H1 (cell line): ENCODE results near the gene CREB3L1. TPM values are rescaled to one million over a fixed set of nuclear protein-coding genes. Genes with fewer than 3 reads are reported as not detected.

Experiments used
- CTCF ChIA-PET: fragments of 300-600 bp; sonication (Branson Sonifier 250); formaldehyde crosslinking; loops from one replicate; lab custom pipeline; 2021; ENCODE audit not compliant: partially characterized antibody; lab: Charles Lee
- POLR2A ChIA-PET: fragments of 300-600 bp; sonication (Branson Sonifier 250); formaldehyde crosslinking; loops from one replicate; lab custom pipeline; 2021; ENCODE audit warnings: inconsistent platforms; ENCODE audit not compliant: partially characterized antibody; lab: Charles Lee
- DNase-seq, 2 experiments: peaks; one replicate each; pipeline versions ENCODE4 v3.0.0 to v3.0.0-alpha.2; 2010 to 2022; ENCODE audit warnings: low spot score in 2 of 2, low read depth in 1 of 2, mixed read lengths in 1 of 2
- FAIRE-seq: peaks from 2 replicates; lab custom pipeline; 2011; peaks lifted over from hg19 to GRCh38; lab: Jason Lieb, UNC
- H2AFZ ChIP-seq: 2 replicates; pipeline ENCODE4 v1.8.1; 2012; ENCODE audit warnings: low read length, inconsistent platforms
- H2AK5ac ChIP-seq: 2 replicates; pipeline ENCODE4 v1.6.1; 2013; ENCODE audit warnings: low read depth, low read length
- H2BK120ac ChIP-seq: replicated peaks from 2 replicates; pipeline ENCODE3; 2013; ENCODE audit warnings: low read depth, low read length, inconsistent platforms
- H2BK12ac ChIP-seq: 2 replicates; pipeline ENCODE4 v1.6.1; 2013; ENCODE audit warnings: low read depth, low read length
- H2BK15ac ChIP-seq: 2 replicates; pipeline ENCODE4 v1.6.1; 2013; ENCODE audit warnings: low read length
- H2BK20ac ChIP-seq: 2 replicates; pipeline ENCODE4 v1.6.1; 2013; ENCODE audit warnings: low read length
- H2BK5ac ChIP-seq: 2 replicates; pipeline ENCODE4 v1.6.1; 2013; ENCODE audit warnings: low read depth, low read length
- H3K14ac ChIP-seq: 2 replicates; pipeline ENCODE4 v1.6.1; 2013; ENCODE audit warnings: inconsistent platforms; ENCODE audit not compliant: insufficient read length
- H3K18ac ChIP-seq: 2 replicates; pipeline ENCODE4 v1.6.1; 2013; ENCODE audit warnings: low read length; ENCODE audit errors: extremely low read depth
- H3K23ac ChIP-seq: 2 replicates; pipeline ENCODE4 v1.6.1; 2013; ENCODE audit warnings: inconsistent platforms; ENCODE audit not compliant: insufficient read length
- H3K23me2 ChIP-seq: 2 replicates; pipeline ENCODE4 v1.6.1; 2013; ENCODE audit warnings: low read depth, low read length
- H3K27ac ChIP-seq: 2 replicates; pipeline ENCODE4 v1.6.1; 2011; ENCODE audit warnings: low read depth, low read length, inconsistent platforms
- H3K27me3 ChIP-seq, 4 experiments: replicated peaks in 1 of 4; 1 replicate in 1 of 4; 2 replicates in 3 of 4; pipeline versions ENCODE4 v1.6.1 to v1.8.1; 2011 to 2013; ENCODE audit warnings: low read length in 3 of 4, mild to moderate bottlenecking in 3 of 4, inconsistent platforms in 2 of 4, mixed read lengths in 2 of 4, moderate library complexity in 1 of 4; ENCODE audit not compliant: control insufficient read depth in 3 of 4, insufficient read depth in 3 of 4; ENCODE audit errors: extremely low read depth in 1 of 4
- H3K36me3 ChIP-seq, 4 experiments: 2 replicates each; pipeline versions ENCODE4 v1.6.1 to v1.8.1; 2011 to 2013; ENCODE audit warnings: mild to moderate bottlenecking in 4 of 4, low read length in 3 of 4, moderate library complexity in 2 of 4, control low read depth in 1 of 4, inconsistent platforms in 1 of 4; ENCODE audit not compliant: insufficient read depth in 4 of 4, control insufficient read depth in 2 of 4
- H3K4ac ChIP-seq: replicated peaks from 2 replicates; pipeline ENCODE3; 2013; ENCODE audit warnings: low read length, low read depth, mixed read lengths, inconsistent platforms; ENCODE audit not compliant: insufficient read length
- H3K4me1 ChIP-seq, 4 experiments: replicated peaks in 1 of 4; 1 replicate in 1 of 4; 2 replicates in 3 of 4; pipeline versions ENCODE4 v1.6.1 to v1.8.1; 2011 to 2013; ENCODE audit warnings: low read length in 3 of 4, inconsistent platforms in 2 of 4, mixed read lengths in 1 of 4; ENCODE audit not compliant: insufficient read depth in 4 of 4, control insufficient read depth in 3 of 4
- H3K4me2 ChIP-seq, 2 experiments: 2 replicates each; pipeline versions ENCODE4 v1.6.1 to v1.8.1; 2011 to 2013; ENCODE audit warnings: low read depth in 2 of 2, low read length in 2 of 2, control low read depth in 1 of 2, inconsistent platforms in 1 of 2, mild to moderate bottlenecking in 1 of 2; ENCODE audit not compliant: insufficient read depth in 1 of 2
- H3K4me3 ChIP-seq, 4 experiments: fragments of 200-600, 300-600 bp in 1 of 4; sonication (generic), shearing (Covaris generic), sonication (Bioruptor Twin) in 1 of 4; 2 replicates each; pipeline versions ENCODE4 v1.5.1 to v1.8.1; 2011 to 2016; ENCODE audit warnings: low read length in 4 of 4, low read depth in 3 of 4, control low read depth in 2 of 4, inconsistent platforms in 2 of 4, mild to moderate bottlenecking in 2 of 4, mixed read lengths in 1 of 4, moderate library complexity in 1 of 4; ENCODE audit not compliant: insufficient read depth in 2 of 4; ENCODE audit errors: extremely low read depth in 1 of 4
- H3K56ac ChIP-seq: replicated peaks from 2 replicates; pipeline ENCODE3; 2013; ENCODE audit warnings: low read depth, mild to moderate bottlenecking, mixed read lengths, low read length, inconsistent platforms; ENCODE audit not compliant: insufficient read length
- H3K79me1 ChIP-seq: 2 replicates; pipeline ENCODE4 v1.6.1; 2013; ENCODE audit warnings: low read depth, low read length, control low read depth
- H3K79me2 ChIP-seq, 2 experiments: 2 replicates each; pipeline versions ENCODE4 v1.6.1 to v1.8.1; 2012 to 2013; ENCODE audit warnings: low read length in 2 of 2, mild to moderate bottlenecking in 2 of 2, inconsistent platforms in 1 of 2; ENCODE audit not compliant: insufficient read depth in 2 of 2, control insufficient read depth in 1 of 2
- H3K9ac ChIP-seq, 4 experiments: replicated peaks in 1 of 4; 1 replicate in 1 of 4; 2 replicates in 3 of 4; pipeline versions ENCODE4 v1.6.1 to v1.8.1; 2011 to 2013; ENCODE audit warnings: low read depth in 3 of 4, low read length in 3 of 4, control low read depth in 2 of 4, mild to moderate bottlenecking in 2 of 4, moderate library complexity in 2 of 4, inconsistent platforms in 1 of 4; ENCODE audit errors: extremely low read depth in 1 of 4
- H3K9me3 ChIP-seq, 2 experiments: 2 replicates each; pipeline versions ENCODE4 v1.6.1 to v1.8.1; 2012 to 2013; ENCODE audit warnings: mild to moderate bottlenecking in 2 of 2, moderate library complexity in 2 of 2, control low read depth in 1 of 2, inconsistent platforms in 1 of 2, low read depth in 1 of 2, low read length in 1 of 2, mixed read lengths in 1 of 2; ENCODE audit not compliant: insufficient read depth in 2 of 2
- H4K20me1 ChIP-seq, 2 experiments: replicated peaks in 1 of 2; 2 replicates each; pipeline versions ENCODE3 to v1.8.1; 2011 to 2013; ENCODE audit warnings: inconsistent platforms in 2 of 2, low read length in 2 of 2, mild to moderate bottlenecking in 1 of 2; ENCODE audit not compliant: insufficient read depth in 2 of 2, control insufficient read depth in 1 of 2
- H4K5ac ChIP-seq: 2 replicates; pipeline ENCODE4 v1.6.1; 2013; ENCODE audit warnings: low read length, low read depth, mixed read lengths, inconsistent platforms; ENCODE audit not compliant: insufficient read length
- H4K8ac ChIP-seq: 2 replicates; pipeline ENCODE4 v1.8.0; 2013; ENCODE audit warnings: mild to moderate bottlenecking, moderate library complexity, low read length, inconsistent platforms; ENCODE audit not compliant: insufficient read depth; ENCODE audit errors: extremely low read depth
- H4K91ac ChIP-seq: replicated peaks from 2 replicates; pipeline ENCODE3; 2013; ENCODE audit warnings: low read length, mixed read lengths, inconsistent platforms; ENCODE audit not compliant: insufficient read length
- EZH2 ChIP-seq: fragments of 200-600 bp; sonication (generic); IDR thresholded peaks from 2 replicates; pipeline ENCODE4 v1.7.1; 2012; ENCODE audit warnings: low read depth, mild to moderate bottlenecking, moderate library complexity, low read length, inconsistent platforms; ENCODE audit not compliant: severe bottlenecking
- SIN3A ChIP-seq, 2 experiments: IDR thresholded peaks in 1 of 2; conservative IDR thresholded peaks in 1 of 2; 2 replicates each; pipeline ENCODE4 v1.6.1; 2011 to 2012; ENCODE audit warnings: low read length in 2 of 2, improper control_type of control experiment in 1 of 2, low read depth in 1 of 2, mild to moderate bottlenecking in 1 of 2
- TAF1 ChIP-seq: IDR thresholded peaks from 2 replicates; pipeline ENCODE4 v1.6.1; 2011; ENCODE audit warnings: mild to moderate bottlenecking, low read depth, low read length
- WGBS, 2 experiments: shearing (Covaris generic) in 1 of 2; methylation state at CpG; one replicate each; pipeline versions ENCODE4 v1.1.6 to v1.1.7; 2013 to 2015; ENCODE audit warnings: low lambda C conversion rate in 2 of 2, mixed read lengths in 2 of 2, inconsistent platforms in 1 of 2, low coverage in 1 of 2, missing lambda C conversion rate in 1 of 2; ENCODE audit not compliant: insufficient replicate concordance in 2 of 2, insufficient coverage in 1 of 2, insufficient read length in 1 of 2; ENCODE audit errors: extremely low coverage in 1 of 2, missing lambda C conversion rate in 1 of 2; 5-methylcytosine and 5-hydroxymethylcytosine counted together
- polyA plus RNA-seq, 7 experiments: library from polyadenylated mRNA; depleted of rRNA in 3 of 7; stranded (reverse) in 5 of 7; unstranded in 2 of 7; fragments of >200 nt in 5 of 7; fragments of 200-250 nt in 2 of 7; gene quantifications; 1 replicate in 5 of 7; 2 replicates in 1 of 7; 4 replicates in 1 of 7; pipeline versions ENCODE4 v1.2.1 to v1.2.3, GENCODE V29; 2011 to 2013; ENCODE audit warnings: missing spikeins in 2 of 7, mixed read lengths in 2 of 7
- total RNA-seq: library from RNA; stranded (reverse); fragmentation: NEBNext Ultra II Directional; extraction: Animal tissue kit (Norgen Biotek cat#: 25700); gene quantifications from 2 replicates; pipeline ENCODE4 v1.2.1, GENCODE V29; 2021

The CREB3L1 gene
- total and polyA plus RNA-seq, 2 of the 8 experiments (the other 6 are each of a cell fraction or from before 2014, with no cell fraction given) = 4.1 to 12.7 TPM

- H3K79me1 ChIP-seq = no peaks in the 10 kb centered on the region
- no peak overlapping the region for H3K14ac ChIP-seq
- H3K56ac ChIP-seq = no peak overlapping the region
- no peak overlapping the region for H4K8ac ChIP-seq
- H3K27ac ChIP-seq = no peak overlapping the region
- H3K4ac ChIP-seq = no peak overlapping the region
- H2AK5ac ChIP-seq = no peak overlapping the region
- 83% methylated on average over 9 of the region's 9 CpGs; no CpG with 5 or more reads in 1 of the 2 experiments for WGBS, 2 experiments
- H2BK12ac ChIP-seq = peak overlapping the region; percentile 51; the same call in 1 of the 2 replicates
- no peak overlapping the region for H3K9ac ChIP-seq
- no peak overlapping the region for H2BK20ac ChIP-seq
- no peaks in the 10 kb centered on the region for H4K20me1 ChIP-seq
- no peaks in the 10 kb centered on the region for H3K27me3 ChIP-seq
- no peaks in the 10 kb centered on the region for H3K36me3 ChIP-seq
- no peak overlapping the region for H2BK5ac ChIP-seq
- DNase-seq = no peak
- peak overlapping the region; percentile 45; the same call in 1 of the 2 replicates for H2AFZ ChIP-seq
- H3K4me1 ChIP-seq = peaks cover 3 to 11% (median 5%) of the 10 kb centered on the region in 4 experiments; a peak in 6 of 7 replicates
- no peak overlapping the region for H2BK120ac ChIP-seq
- H4K5ac ChIP-seq = no peak overlapping the region
- H4K91ac ChIP-seq = no peak overlapping the region
- H2BK15ac ChIP-seq = peak overlapping the region; percentile 11; the same call in 1 of the 2 replicates
- no peaks in the 10 kb centered on the region; a peak in 1 of 4 replicates for H3K9me3 ChIP-seq
- H3K18ac ChIP-seq = no peak overlapping the region
- peaks cover 5% of the 10 kb centered on the region for H3K23me2 ChIP-seq
- ChIA-PET POLR2A (interaction anchor here (5.0 kb wide), 1 partner anchor 49 kb away, joined by 41 read pairs; no protein-coding TSS in a partner anchor), CTCF (interaction anchor here (1.1 to 21.7 kb wide), 7 partner anchors 8 to 121 kb away, joined by 3 to 858 read pairs (median 5); partner anchors contain the start of gene CREB3L1)
- FAIRE-seq = no peak
- no peak overlapping the region for H3K23ac ChIP-seq
- no peaks in the 10 kb centered on the region for H3K79me2 ChIP-seq
- H3K4me2 ChIP-seq = no peak overlapping the region
- H3K4me3 ChIP-seq = no peak overlapping the region
- TF ChIP-seq EZH2 = no peak
- no peak for TF ChIP-seq TAF1
- no peak for TF ChIP-seq SIN3A (conservative IDR thresholded peaks at IDR 0.05 in 1 of 2, IDR thresholded peaks at IDR 0.05 in 1 of 2; ENCODE audit: low read depth in 1 of 2, low read length in 2 of 2)
These were observed 30.4 kb upstream of the CREB3L1 start for GRCh38 chr11:46247090-46247489.
